ENCODE measurements around the gene VAT1L. TPM values are rescaled to one million over a fixed set of nuclear protein-coding genes. Genes with fewer than 3 reads are reported as not detected.

VAT1L gene
- total and polyA plus RNA-seq, 8 donors: 0.61 to 5.1 (median 1.3) TPM; not detected in 2

- Histone ChIP-seq H3K9me3 (no peaks in the 10 kb centered on the region), H3K27me3 (no peaks in the 10 kb centered on the region), H3K27ac (no peak overlapping the region), H3K4me3 (no peak overlapping the region), H3K36me3 (no peaks in the 10 kb centered on the region), H3K4me1 (peaks cover 0 to 11% (median 5%) of the 10 kb centered on the region in 4 donors)
- peak in 1 of 2 donors; percentile 48 for DNase-seq
- TF ChIP-seq CTCF (IDR thresholded peaks at IDR 0.05): no peak
- intact Hi-C loops (cut with DNase I; ENCODE audit: low total_unique reads): no loop called here
- 45 to 57% (median 48%) methylated on average over 13 of the region's 13 CpGs for WGBS, 5 donors
Observed at GRCh38 chr16:77869997-77870813, 81.8 kb downstream of the VAT1L start.

- Histone ChIP-seq H3K27me3 (no peaks in the 10 kb centered on the region), H3K27ac (no peak overlapping the region), H3K9me3 (no peaks in the 10 kb centered on the region), H3K36me3 (no peaks in the 10 kb centered on the region), H3K4me1 (peaks cover 0 to 11% (median 5%) of the 10 kb centered on the region in 4 donors), H3K4me3 (no peak overlapping the region)
- TF ChIP-seq POLR2AphosphoS5 (IDR thresholded peaks at IDR 0.05) (no peak), EP300 (IDR thresholded peaks at IDR 0.05) (no peak)
- intact Hi-C loops (cut with DNase I; ENCODE audit: low total_unique reads): no loop called here
- no peak for DNase-seq
- WGBS, 5 donors: 89 to 100% (median 100%) methylated on average over 1 of the region's 1 CpG
Observed at GRCh38 chr16:77871932-77872331, 83.6 kb downstream of the VAT1L start.

- H3K27me3 ChIP-seq: no peaks in the 10 kb centered on the region
- peaks cover 0 to 11% (median 5%) of the 10 kb centered on the region in 4 donors for H3K4me1 ChIP-seq
- no peaks in the 10 kb centered on the region for H3K36me3 ChIP-seq
- DNase-seq: no peak
- 71 to 80% (median 76%) methylated on average over 3 of the region's 3 CpGs for WGBS, 5 donors
- intact Hi-C loops (cut with DNase I; ENCODE audit: low total_unique reads): no loop called here
- no peak overlapping the region for H3K27ac ChIP-seq
- H3K9me3 ChIP-seq: no peaks in the 10 kb centered on the region
- TF ChIP-seq POLR2AphosphoS5 (IDR thresholded peaks at IDR 0.05): no peak
- no peak for TF ChIP-seq POLR2A (IDR thresholded peaks at IDR 0.05)
- TF ChIP-seq CTCF (IDR thresholded peaks at IDR 0.05): no peak
- no peak for TF ChIP-seq EP300 (IDR thresholded peaks at IDR 0.05)
- H3K4me3 ChIP-seq: no peak overlapping the region
Observed at GRCh38 chr16:77873066-77873465, 84.7 kb downstream of the VAT1L start.

DNA sequence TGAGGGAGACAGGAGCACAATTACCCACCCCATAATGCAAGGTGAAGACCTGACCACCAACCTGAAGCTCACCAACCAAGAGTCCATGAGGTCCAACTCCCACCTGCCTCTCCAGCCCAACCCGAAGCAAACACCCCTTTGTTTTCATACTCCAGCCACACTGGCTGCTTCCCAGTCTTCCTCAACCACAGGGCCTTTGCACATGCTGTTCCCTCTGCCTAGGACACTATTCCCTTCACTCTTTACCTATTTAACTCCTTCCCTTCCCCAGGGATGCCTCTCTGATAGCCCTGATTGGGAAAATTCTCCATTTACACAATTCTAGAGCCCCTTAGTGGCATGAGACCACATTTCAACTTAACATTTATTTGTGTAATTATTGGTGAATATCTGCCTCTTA, 86.0 kb downstream of the VAT1L start:
- Histone ChIP-seq H3K27me3 (no peaks in the 10 kb centered on the region), H3K9me3 (no peaks in the 10 kb centered on the region), H3K27ac (no peak overlapping the region), H3K4me3 (no peak overlapping the region), H3K4me1 (peaks cover 0 to 11% (median 5%) of the 10 kb centered on the region in 4 donors), H3K36me3 (no peaks in the 10 kb centered on the region)
- DNase-seq: no peak
- WGBS, 5 donors: 70 to 90% (median 87%) methylated on average over 1 of the region's 1 CpG
- TF ChIP-seq EP300 (IDR thresholded peaks at IDR 0.05): no peak
- no peak for TF ChIP-seq CTCF (IDR thresholded peaks at IDR 0.05)
- no peak for TF ChIP-seq POLR2AphosphoS5 (IDR thresholded peaks at IDR 0.05)
- intact Hi-C loops (cut with DNase I; ENCODE audit: low total_unique reads): no loop called here

DNA sequence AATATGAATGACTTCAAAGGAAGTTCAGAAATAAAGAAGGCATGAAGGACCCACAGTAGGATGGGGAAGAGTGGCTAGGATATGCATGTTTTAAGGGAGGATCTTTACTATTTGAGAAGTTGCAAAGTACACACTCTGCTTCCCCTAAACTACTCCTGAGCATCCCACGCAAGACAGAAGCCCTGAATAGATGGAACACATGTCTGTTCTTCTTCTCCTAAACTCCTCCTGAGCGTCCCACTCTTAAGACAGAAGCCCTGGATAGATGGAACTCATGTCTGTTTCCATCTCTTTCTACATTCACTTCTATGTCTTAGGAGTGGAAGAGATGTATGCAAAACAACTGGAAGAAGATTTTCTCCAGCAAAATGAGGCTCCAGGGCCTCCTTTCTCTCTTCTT, 88.4 kb downstream of the VAT1L start:
- DNase-seq: no peak
- Histone ChIP-seq H3K4me1 (no peaks in the 10 kb centered on the region), H3K27me3 (no peaks in the 10 kb centered on the region), H3K9me3 (no peaks in the 10 kb centered on the region), H3K27ac (no peak overlapping the region), H3K36me3 (no peaks in the 10 kb centered on the region), H3K4me3 (no peak overlapping the region)
- intact Hi-C loops (cut with DNase I; ENCODE audit: low total_unique reads): no loop called here
- 71 to 84% (median 78%) methylated on average over 2 of the region's 2 CpGs for WGBS, 5 donors
- no peak for TF ChIP-seq CTCF (IDR thresholded peaks at IDR 0.05)
- no peak for TF ChIP-seq EP300 (IDR thresholded peaks at IDR 0.05)
- TF ChIP-seq POLR2A (IDR thresholded peaks at IDR 0.05): no peak
- no peak for TF ChIP-seq POLR2AphosphoS5 (IDR thresholded peaks at IDR 0.05)

Measured in stomach (tissue), 9 donors.